GM18867 (cell line): ENCODE results near the gene LRRK1.

ENCODE experiments used
- ATAC-seq: cut with Tn5 transposase; IDR thresholded peaks from one replicate; pipeline ENCODE4 v1.9.1; 2021; ENCODE audit warnings: mild to moderate bottlenecking, moderate library complexity; ENCODE audit not compliant: unreplicated experiment

LRRK1 gene

GRCh38 chr15:101052681-101053121, 133.5 kb downstream of the LRRK1 start:
- no peak for ATAC-seq

- ATAC-seq, result no peak
Measured at GRCh38 chr15:101053261-101053660, 134.1 kb downstream of the LRRK1 start.

- no peak for ATAC-seq
Measured at GRCh38 chr15:101054116-101054515, 135.0 kb downstream of the LRRK1 start.

- ATAC-seq, result no peak
Measured at GRCh38 chr15:101054991-101055390, 135.8 kb downstream of the LRRK1 start.

GRCh38 chr15:101055411-101055810, 136.3 kb downstream of the LRRK1 start:
- ATAC-seq, result no peak

GRCh38 chr15:101056366-101057334, 137.5 kb downstream of the LRRK1 start:
- ATAC-seq, result no peak

GRCh38 chr15:101057841-101058407, 138.8 kb downstream of the LRRK1 start:
- ATAC-seq, result no peak

- ATAC-seq, result no peak
Measured at GRCh38 chr15:101058735-101059134, 139.6 kb downstream of the LRRK1 start.

GRCh38 chr15:101059381-101060341, 140.5 kb downstream of the LRRK1 start:
- no peak for ATAC-seq

GRCh38 chr15:101060576-101061551, 141.7 kb downstream of the LRRK1 start:
- no peak for ATAC-seq

GRCh38 chr15:101062063-101062462, 142.9 kb downstream of the LRRK1 start:
- ATAC-seq, result no peak

- no peak for ATAC-seq
Measured at GRCh38 chr15:101062471-101063171, 143.5 kb downstream of the LRRK1 start.

GRCh38 chr15:101063212-101063611, 144.1 kb downstream of the LRRK1 start:
- no peak for ATAC-seq

GRCh38 chr15:101063891-101064794, 145.0 kb downstream of the LRRK1 start:
- no peak for ATAC-seq

- ATAC-seq, result no peak
Measured at GRCh38 chr15:101064795-101065569, 145.8 kb downstream of the LRRK1 start.

- no peak for ATAC-seq
Measured at GRCh38 chr15:101065570-101066221, 146.5 kb downstream of the LRRK1 start.
